ENCODE measurements around the gene ARID3B. TPM values are rescaled to one million over a fixed set of nuclear protein-coding genes. Genes with fewer than 3 reads are reported as not detected.
A peak's percentile ranks its signal among the peaks of the same experiment; 100 is the strongest.
"Not testable (repeated sequence)": the region's sequence is repeated elsewhere in the genome, so short reads cannot be mapped to it uniquely, and the experiment has no call there.

The ARID3B gene
- total RNA-seq, 1 donor from 2014 or later, result 22.1 TPM

- no peak for DNase-seq (ENCODE audit: low spot score in 2 of 2, unreplicated experiment in 2 of 2)
- Mint-ChIP-seq H3K4me3 (no peak overlapping the region), H3K4me1 (peaks cover 14% of the 10 kb centered on the region), H3K9me3 (no peaks in the 10 kb centered on the region), H3K27me3 (ENCODE audit: low read depth) (no peaks in the 10 kb centered on the region), H3K27ac (no peak overlapping the region), H3K36me3 (peaks cover 25% of the 10 kb centered on the region)
- TF ChIP-seq, protein P1, sequence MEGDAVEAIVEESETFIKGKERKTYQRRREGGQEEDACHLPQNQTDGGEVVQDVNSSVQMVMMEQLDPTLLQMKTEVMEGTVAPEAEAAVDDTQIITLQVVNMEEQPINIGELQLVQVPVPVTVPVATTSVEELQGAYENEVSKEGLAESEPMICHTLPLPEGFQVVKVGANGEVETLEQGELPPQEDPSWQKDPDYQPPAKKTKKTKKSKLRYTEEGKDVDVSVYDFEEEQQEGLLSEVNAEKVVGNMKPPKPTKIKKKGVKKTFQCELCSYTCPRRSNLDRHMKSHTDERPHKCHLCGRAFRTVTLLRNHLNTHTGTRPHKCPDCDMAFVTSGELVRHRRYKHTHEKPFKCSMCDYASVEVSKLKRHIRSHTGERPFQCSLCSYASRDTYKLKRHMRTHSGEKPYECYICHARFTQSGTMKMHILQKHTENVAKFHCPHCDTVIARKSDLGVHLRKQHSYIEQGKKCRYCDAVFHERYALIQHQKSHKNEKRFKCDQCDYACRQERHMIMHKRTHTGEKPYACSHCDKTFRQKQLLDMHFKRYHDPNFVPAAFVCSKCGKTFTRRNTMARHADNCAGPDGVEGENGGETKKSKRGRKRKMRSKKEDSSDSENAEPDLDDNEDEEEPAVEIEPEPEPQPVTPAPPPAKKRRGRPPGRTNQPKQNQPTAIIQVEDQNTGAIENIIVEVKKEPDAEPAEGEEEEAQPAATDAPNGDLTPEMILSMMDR (IDR thresholded peaks at IDR 0.05; ENCODE audit: unreplicated experiment), result no peak
These were observed 52.1 kb downstream of the ARID3B start for GRCh38 chr15:74593122-74593521.

DNA sequence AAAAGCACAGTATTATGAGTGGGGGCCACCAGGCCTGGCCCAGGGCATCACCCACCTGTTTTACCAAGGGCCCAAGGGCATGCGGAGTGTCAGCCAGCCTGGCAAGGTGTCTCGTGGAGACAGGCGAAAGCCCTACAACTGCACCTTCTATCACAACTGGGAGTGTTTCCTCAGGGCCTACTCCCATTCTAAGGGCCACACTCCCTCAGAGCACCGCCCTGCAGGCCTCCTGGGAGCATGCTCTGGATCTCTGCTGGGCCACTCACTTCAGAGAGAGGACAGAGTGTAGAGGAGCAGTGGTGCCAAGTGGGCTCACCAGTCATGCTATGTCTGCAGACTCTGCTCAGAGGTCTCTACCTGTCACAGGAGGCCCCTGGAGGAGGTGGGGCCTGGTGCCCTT lies 53.4 kb downstream of the ARID3B start:
- Mint-ChIP-seq H3K27ac (no peak overlapping the region), H3K4me3 (no peak overlapping the region), H3K36me3 (peaks cover 30% of the 10 kb centered on the region), H3K9me3 (no peaks in the 10 kb centered on the region), H3K4me1 (peaks cover 9% of the 10 kb centered on the region), H3K27me3 (ENCODE audit: low read depth) (no peaks in the 10 kb centered on the region)
- DNase-seq (ENCODE audit: low spot score in 2 of 2, unreplicated experiment in 2 of 2), result no peak
- TF ChIP-seq, protein P1 (IDR thresholded peaks at IDR 0.05; ENCODE audit: unreplicated experiment), result no peak

- Mint-ChIP-seq H3K27me3 (ENCODE audit: low read depth) (no peaks in the 10 kb centered on the region), H3K4me1 (peaks cover 9% of the 10 kb centered on the region), H3K9me3 (no peaks in the 10 kb centered on the region), H3K4me3 (no peak overlapping the region), H3K27ac (no peak overlapping the region), H3K36me3 (peaks cover 27% of the 10 kb centered on the region)
- TF ChIP-seq, protein P1 (IDR thresholded peaks at IDR 0.05; ENCODE audit: unreplicated experiment), result no peak
- DNase-seq (ENCODE audit: low spot score in 2 of 2, unreplicated experiment in 2 of 2), result no peak
These were observed 54.3 kb downstream of the ARID3B start for GRCh38 chr15:74595271-74595670.

DNA sequence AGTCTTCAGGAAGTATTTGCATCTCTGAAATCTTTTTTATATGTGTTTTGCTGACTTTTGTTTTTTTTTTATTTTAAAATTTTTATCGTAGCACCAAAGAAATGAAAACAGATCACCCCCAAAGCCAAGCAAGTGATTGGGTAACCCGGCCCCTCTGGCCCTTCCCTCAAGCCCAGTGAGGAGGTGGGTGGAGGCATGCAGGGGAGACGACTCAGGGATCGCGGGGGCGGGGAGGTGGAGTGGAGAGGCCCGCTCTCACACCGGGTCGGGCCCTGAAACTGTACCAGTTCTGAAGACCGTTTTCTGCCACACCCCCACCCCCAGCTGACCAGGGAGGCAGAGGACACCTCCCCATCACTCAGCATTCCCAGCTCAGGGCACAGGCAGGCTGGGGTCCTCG lies 55.7 kb downstream of the ARID3B start:
- DNase-seq (ENCODE audit: low spot score in 2 of 2, unreplicated experiment in 2 of 2); H3K27ac Mint-ChIP-seq; H3K4me1 Mint-ChIP-seq; H3K4me3 Mint-ChIP-seq; H3K27me3 Mint-ChIP-seq (ENCODE audit: low read depth); H3K9me3 Mint-ChIP-seq: not testable (repeated sequence)
- H3K36me3 Mint-ChIP-seq, result peaks cover 24% of the 10 kb centered on the region

DNA sequence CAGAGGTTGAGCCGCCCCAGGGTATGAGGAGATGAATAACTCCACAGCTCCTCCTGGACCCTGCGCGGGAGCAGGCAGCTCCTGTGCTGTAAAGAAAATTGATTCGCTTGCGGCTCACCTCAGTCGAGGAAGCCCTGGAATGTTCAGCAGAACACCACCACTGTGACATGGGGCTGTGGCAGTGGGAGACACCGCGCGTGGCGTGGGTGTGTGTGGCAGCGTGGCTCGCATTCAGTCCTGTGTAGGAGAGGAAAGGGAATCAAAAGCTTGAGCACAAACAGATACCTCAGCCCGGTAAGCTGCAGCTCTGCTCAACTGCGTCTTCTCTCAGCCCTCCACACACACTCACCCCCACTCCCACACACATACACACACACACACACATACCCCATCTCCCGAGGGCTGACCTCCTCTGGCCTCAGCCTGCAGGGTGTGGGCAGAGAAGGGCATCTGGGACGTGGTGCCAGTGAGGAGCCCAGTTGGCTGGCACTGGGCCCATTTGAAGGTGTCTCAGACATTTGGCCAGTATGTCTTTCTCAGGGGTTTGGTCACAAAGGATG lies 56.2 kb downstream of the ARID3B start:
- not testable (repeated sequence) for H3K27me3 Mint-ChIP-seq (ENCODE audit: low read depth); H3K27ac Mint-ChIP-seq; DNase-seq (ENCODE audit: low spot score in 2 of 2, unreplicated experiment in 2 of 2); H3K4me3 Mint-ChIP-seq; H3K4me1 Mint-ChIP-seq; H3K9me3 Mint-ChIP-seq
- peaks cover 24% of the 10 kb centered on the region for H3K36me3 Mint-ChIP-seq

DNA sequence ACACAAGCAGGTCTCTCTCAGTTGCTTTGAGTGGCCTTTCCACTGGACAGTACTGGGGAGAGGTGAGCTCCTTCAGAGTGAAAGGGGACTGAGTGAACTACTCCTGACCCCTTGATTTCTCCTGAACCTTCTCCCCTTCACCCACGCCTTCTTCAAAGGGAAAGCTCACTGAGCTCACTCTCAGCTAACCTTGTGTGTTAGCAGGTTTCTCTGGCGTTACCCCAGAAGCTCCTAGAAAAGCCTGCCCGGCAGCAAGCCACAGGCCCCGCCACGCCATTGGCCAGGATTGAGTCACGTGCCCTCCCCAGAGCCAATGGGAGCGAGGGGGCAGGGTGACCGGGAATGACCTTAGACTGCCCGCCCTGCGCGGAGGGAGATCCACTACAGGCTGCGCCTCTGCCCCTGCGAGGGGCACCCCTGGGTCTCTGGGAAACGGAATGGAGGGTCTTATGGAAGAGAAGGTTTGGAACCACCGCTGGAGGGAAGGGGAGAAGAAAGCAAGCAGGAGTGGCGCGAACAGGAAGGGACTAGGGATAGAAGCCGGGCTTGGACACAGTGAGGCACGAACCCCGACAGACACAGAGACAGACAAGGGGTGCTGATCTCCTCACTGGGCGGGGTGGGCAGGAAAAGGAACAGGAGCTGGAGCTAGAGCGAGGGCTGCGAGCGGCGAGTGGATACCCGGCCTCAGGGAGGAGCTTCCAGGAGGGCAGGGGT lies 57.3 kb downstream of the ARID3B start:
- TF ChIP-seq, protein P1 (IDR thresholded peaks at IDR 0.05; ENCODE audit: unreplicated experiment), result no peak
- peaks cover 18% of the 10 kb centered on the region for H3K36me3 Mint-ChIP-seq
- peak overlapping the region; percentile 77 for H3K27ac Mint-ChIP-seq
- no peaks in the 10 kb centered on the region for H3K27me3 Mint-ChIP-seq (ENCODE audit: low read depth)
- H3K4me3 Mint-ChIP-seq, result peak overlapping the region; percentile 67
- H3K4me1 Mint-ChIP-seq, result peaks cover 9% of the 10 kb centered on the region
- no peaks in the 10 kb centered on the region for H3K9me3 Mint-ChIP-seq
- DNase-seq (ENCODE audit: low spot score in 2 of 2, unreplicated experiment in 2 of 2), result no peak

Data from mesothelial cell of epicardium (in vitro differentiated cells).